Lower leg skin (tissue), 3 donors: ENCODE data around the gene LRRC23.

Source experiments
- POLR2A ChIP-seq, 2 donors: fragments of 450-650 bp; IDR thresholded peaks; one replicate each; pipeline ENCODE4 v1.6.1; 2016 to 2017; ENCODE audit warnings: antibody characterized with exemption in 2 of 2, mild to moderate bottlenecking in 1 of 2, moderate library complexity in 1 of 2
- TF ChIP-seq, protein P1 (sequence below), 3 donors: fragments of 450-650 bp; IDR thresholded peaks; one replicate each; pipeline ENCODE4 v1.5.1; 2016; ENCODE audit warnings: antibody characterized with exemption in 3 of 3, mild to moderate bottlenecking in 3 of 3, moderate library complexity in 2 of 3

DNA sequence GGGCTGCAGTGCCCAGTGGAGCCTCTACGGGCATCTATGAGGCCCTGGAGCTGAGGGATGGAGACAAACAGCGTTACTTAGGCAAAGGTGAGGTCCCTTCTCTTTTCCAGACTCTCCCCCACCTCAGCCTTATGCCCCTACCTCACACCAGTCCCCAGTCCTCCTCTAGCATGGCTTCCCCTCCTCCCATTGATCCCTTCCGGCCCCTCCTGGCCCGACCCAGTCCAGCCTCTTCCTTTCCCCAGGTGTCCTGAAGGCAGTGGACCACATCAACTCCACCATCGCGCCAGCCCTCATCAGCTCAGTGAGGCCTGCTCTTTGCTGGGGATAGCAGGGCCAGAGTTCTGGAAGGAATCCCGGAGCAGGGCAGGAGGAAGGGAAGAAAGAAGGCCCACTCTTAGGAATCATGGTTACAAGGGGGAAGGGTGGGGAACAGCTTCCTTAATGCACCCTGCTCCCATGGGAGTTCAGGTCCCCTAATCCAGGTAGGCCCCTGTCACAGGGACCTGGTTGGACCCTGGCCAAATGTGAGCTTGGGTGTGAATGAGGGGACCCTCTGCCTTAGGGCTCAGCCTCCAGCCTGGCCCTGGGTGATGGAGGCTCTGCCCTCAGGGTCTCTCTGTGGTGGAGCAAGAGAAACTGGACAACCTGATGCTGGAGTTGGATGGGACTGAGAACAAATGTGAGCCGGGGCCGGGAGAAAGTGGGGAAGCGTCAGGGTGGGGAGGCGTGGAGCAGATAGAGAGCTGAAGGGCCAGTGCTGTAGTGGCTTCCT, 12.0 kb downstream of the LRRC23 start:
- no peak for TF ChIP-seq POLR2A (IDR thresholded peaks at IDR 0.05)
- TF ChIP-seq, protein P1, sequence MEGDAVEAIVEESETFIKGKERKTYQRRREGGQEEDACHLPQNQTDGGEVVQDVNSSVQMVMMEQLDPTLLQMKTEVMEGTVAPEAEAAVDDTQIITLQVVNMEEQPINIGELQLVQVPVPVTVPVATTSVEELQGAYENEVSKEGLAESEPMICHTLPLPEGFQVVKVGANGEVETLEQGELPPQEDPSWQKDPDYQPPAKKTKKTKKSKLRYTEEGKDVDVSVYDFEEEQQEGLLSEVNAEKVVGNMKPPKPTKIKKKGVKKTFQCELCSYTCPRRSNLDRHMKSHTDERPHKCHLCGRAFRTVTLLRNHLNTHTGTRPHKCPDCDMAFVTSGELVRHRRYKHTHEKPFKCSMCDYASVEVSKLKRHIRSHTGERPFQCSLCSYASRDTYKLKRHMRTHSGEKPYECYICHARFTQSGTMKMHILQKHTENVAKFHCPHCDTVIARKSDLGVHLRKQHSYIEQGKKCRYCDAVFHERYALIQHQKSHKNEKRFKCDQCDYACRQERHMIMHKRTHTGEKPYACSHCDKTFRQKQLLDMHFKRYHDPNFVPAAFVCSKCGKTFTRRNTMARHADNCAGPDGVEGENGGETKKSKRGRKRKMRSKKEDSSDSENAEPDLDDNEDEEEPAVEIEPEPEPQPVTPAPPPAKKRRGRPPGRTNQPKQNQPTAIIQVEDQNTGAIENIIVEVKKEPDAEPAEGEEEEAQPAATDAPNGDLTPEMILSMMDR (IDR thresholded peaks at IDR 0.05): no peak
